Aortic smooth muscle cell (primary cell): ENCODE measurements around the gene ZNF330. TPM values are rescaled to one million over a fixed set of nuclear protein-coding genes. Genes with fewer than 3 reads are reported as not detected.

Experiments used
- total RNA-seq: library from RNA; depleted of rRNA; stranded (reverse); fragments of >200 nt; gene quantifications from 2 replicates; pipeline ENCODE4 v1.2.3, GENCODE V29; 2014

Gene ZNF330
- total RNA-seq, result 30.0 and 32.6 TPM in 2 replicates

DNA sequence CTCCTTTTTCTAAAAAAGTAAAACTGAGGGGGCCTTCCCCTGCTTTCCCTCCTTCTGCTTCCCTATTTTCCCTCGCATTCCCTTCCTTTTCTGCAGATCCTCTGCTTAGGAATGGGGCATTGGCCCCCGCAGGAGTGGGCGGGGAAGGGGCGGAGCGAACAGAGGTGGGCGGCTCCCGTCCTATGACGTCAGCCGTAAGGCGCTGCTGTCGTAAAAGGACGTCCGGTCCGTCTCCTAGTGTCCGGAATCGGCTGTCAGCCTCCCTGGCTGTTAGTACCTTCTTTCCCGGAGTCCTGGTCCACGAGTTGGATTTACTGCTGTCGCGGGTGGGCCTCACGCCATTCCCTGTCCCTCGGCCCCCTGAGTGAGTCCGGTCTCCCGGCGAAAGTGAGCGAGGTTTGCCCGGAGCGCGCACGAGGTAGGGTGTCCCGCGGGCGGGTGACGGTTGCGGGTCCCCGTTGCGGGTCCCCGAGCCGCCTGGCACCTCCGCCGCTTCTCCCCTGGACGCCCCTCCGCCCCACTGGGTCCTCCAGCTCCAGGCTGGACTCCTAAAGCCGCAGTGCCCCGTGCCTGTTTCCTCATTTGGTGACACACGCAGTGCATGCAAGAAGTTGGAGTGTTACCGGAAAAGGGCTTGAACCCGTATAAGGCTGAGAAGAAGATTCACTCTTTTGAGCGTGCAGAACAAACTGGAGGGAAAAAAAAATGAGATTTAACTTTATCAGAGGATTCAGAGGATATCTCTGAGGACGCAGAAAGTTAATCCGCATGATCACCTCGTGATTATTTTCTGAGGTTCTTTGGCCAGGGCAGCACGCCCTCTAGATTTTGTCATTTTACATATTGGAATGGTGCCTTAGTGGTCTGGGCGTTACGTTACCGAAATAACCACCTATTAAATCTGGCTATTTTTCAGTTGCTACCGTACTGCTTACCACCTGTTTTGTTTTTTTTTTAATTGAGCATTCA lies at the start of gene ZNF330:
Gene ZNF330 (plus strand): TSS at position 205 of the 969 bp plus-strand sequence. CDS start 1,477 bp downstream, outside the sequence.

Other genes with a start within 250 kb of the ZNF330 start
- gene RNF150, start 87.4 kb upstream of the ZNF330 start, total RNA-seq, result 0.13 and 0.25 TPM in 2 replicates